MCF 10A (cell line): Measurements from ENCODE around the gene APBA2. TPM values are rescaled to one million over a fixed set of nuclear protein-coding genes. Genes with fewer than 3 reads are reported as not detected.

Experiments used
- BruUV-seq: library from RNA; stranded (reverse); fragments of 400-500 nt; replicated peaks from 2 replicates; lab custom pipeline; 2021; lab: Mats Ljungman, UMichigan
- CTCF ChIA-PET: fragments of 300-600 bp; sonication (Branson Sonifier 250); formaldehyde crosslinking; extraction: SDS; loops from one replicate; lab custom pipeline; 2021; ENCODE audit warnings: antibody characterized with exemption, inconsistent platforms; lab: Yijun Ruan, JAX
- POLR2A ChIA-PET: fragments of 300-600, 350-650 bp; sonication (Branson Sonifier 250); formaldehyde crosslinking; extraction: SDS; loops from one replicate; lab custom pipeline; 2020; ENCODE audit warnings: antibody characterized with exemption, inconsistent platforms; lab: Yijun Ruan, JAX
- DNase-seq: peaks from one replicate; pipeline ENCODE4 v3.0.0-alpha.2; 2018; ENCODE audit not compliant: unreplicated experiment
- H3K27ac Mint-ChIP-seq: one replicate; pipeline ENCODE4 v1.8.0; 2022; ENCODE audit warnings: mild to moderate bottlenecking, low read depth, mixed read lengths; ENCODE audit not compliant: unreplicated experiment
- H3K27me3 Mint-ChIP-seq: one replicate; pipeline ENCODE4 v1.8.0; 2022; ENCODE audit warnings: mixed read lengths; ENCODE audit not compliant: insufficient read depth, unreplicated experiment
- H3K36me3 Mint-ChIP-seq: one replicate; pipeline ENCODE4 v1.8.0; 2022; ENCODE audit warnings: mild to moderate bottlenecking, moderate library complexity, mixed read lengths; ENCODE audit not compliant: insufficient read depth, unreplicated experiment
- H3K4me1 Mint-ChIP-seq: one replicate; pipeline ENCODE4 v1.8.0; 2022; ENCODE audit warnings: mixed read lengths; ENCODE audit not compliant: insufficient read depth, unreplicated experiment
- H3K4me3 Mint-ChIP-seq: one replicate; pipeline ENCODE4 v1.8.0; 2022; ENCODE audit warnings: mild to moderate bottlenecking, moderate library complexity, mixed read lengths; ENCODE audit not compliant: unreplicated experiment
- H3K9me3 Mint-ChIP-seq: one replicate; pipeline ENCODE4 v1.8.0; 2022; ENCODE audit warnings: mixed read lengths; ENCODE audit not compliant: unreplicated experiment
- CTCF ChIP-seq: fragments of 200-600 bp; IDR thresholded peaks from one replicate; pipeline ENCODE4 v1.8.0; 2022; ENCODE audit warnings: antibody characterized with exemption, mild to moderate bottlenecking; ENCODE audit not compliant: unreplicated experiment
- intact Hi-C: fragments of 100-400 bp; cut with micrococcal nuclease; formaldehyde crosslinking; loops from 2 replicates; pipeline ENCODE4 v1.14.1; 2022
- total RNA-seq: library from RNA; stranded (reverse); gene quantifications from 2 replicates; pipeline ENCODE4 v1.2.3, GENCODE V29; 2022

Gene APBA2
- total RNA-seq, 1 experiment from 2014 or later: not detected

- H3K9me3 Mint-ChIP-seq: no peaks in the 10 kb centered on the region
- no peak overlapping the region for H3K4me3 Mint-ChIP-seq
- H3K27me3 Mint-ChIP-seq: peaks cover 30% of the 10 kb centered on the region
- ChIA-PET CTCF (no interaction called here), POLR2A (no interaction called here)
- H3K36me3 Mint-ChIP-seq: no peaks in the 10 kb centered on the region
- intact Hi-C loops: no loop called here
- H3K4me1 Mint-ChIP-seq: no peaks in the 10 kb centered on the region
- TF ChIP-seq CTCF: no peak
- no peak overlapping the region for H3K27ac Mint-ChIP-seq
- no TSS peak for BruUV-seq
- DNase-seq: no peak
Measured at GRCh38 chr15:28932361-28932760, 46.6 kb downstream of the APBA2 start.

DNA sequence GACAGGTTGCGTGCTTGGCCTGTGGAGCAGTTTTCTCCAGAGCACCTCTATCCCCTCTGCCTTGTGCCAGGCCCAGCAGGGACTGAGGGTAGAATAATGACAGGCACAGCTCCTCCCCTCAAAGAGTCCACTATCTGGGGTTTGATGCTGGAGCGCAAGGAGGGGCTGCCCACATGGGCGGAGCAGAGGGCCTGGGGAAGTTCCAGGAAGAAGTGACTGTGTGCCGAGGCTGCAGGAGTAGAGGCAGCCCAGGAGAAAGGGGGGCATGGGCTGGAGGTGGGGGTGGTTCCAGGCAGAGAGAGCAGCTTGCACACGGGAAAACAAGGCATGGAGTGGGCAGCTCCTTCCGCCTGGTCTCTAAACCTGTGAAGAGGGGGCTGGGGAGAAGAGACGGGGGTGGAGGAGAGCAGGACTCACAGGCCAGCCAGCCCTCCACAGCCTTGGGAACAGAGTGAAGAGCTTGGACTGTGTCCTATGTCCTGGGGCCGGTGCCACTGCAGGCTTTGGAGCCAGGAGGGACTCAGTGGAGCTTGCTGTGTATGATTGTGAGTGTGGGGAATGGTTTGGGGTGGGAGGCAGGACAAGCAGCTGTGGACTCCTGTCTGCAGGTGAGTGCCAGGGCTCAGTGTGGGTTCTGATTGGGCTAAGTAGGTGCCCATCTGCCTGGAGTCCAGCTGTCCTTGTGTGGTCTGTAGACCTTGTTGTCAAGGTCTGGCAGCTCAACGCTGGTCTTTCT lies 48.1 kb downstream of the APBA2 start:
- TF ChIP-seq CTCF: no peak
- BruUV-seq: no TSS peak
- Mint-ChIP-seq H3K4me1 (no peaks in the 10 kb centered on the region), H3K27ac (no peak overlapping the region), H3K36me3 (no peaks in the 10 kb centered on the region), H3K9me3 (no peaks in the 10 kb centered on the region), H3K27me3 (peaks cover 16% of the 10 kb centered on the region), H3K4me3 (no peak overlapping the region)
- POLR2A ChIA-PET: no interaction called here
- intact Hi-C loops: no loop called here
- DNase-seq: no peak
- CTCF ChIA-PET: no interaction called here

- Mint-ChIP-seq H3K36me3 (no peaks in the 10 kb centered on the region), H3K27ac (no peak overlapping the region), H3K9me3 (no peaks in the 10 kb centered on the region), H3K27me3 (peaks cover 16% of the 10 kb centered on the region), H3K4me1 (no peaks in the 10 kb centered on the region), H3K4me3 (no peak overlapping the region)
- no peak for DNase-seq
- CTCF ChIA-PET: no interaction called here
- intact Hi-C loops: no loop called here
- no TSS peak for BruUV-seq
- POLR2A ChIA-PET: no interaction called here
- no peak for TF ChIP-seq CTCF
Measured at GRCh38 chr15:28934645-28935044, 48.9 kb downstream of the APBA2 start.

DNA sequence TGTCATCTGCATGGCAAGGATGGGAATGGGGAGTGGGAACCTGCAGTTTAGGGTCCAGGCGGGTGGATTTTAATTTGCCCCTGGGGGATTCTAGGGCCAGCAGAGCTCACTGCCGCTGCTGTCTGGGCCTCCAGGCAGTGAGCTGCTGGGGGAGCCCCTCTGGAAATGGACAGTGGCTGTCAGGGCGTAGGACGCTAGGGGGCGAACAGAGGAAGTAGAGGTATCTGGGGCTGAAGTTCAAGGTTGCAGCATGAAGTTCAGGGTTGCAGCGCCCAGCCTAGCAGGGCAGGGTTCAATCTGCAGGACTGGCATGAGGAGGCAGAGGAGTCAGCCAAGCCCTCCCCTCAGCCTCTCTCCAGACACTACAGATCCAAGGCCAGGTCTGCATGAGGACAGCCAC lies 49.5 kb downstream of the APBA2 start:
- H3K4me1 Mint-ChIP-seq: no peaks in the 10 kb centered on the region
- TF ChIP-seq CTCF: peak; percentile 14
- no peak overlapping the region for H3K4me3 Mint-ChIP-seq
- no peak for DNase-seq
- POLR2A ChIA-PET: no interaction called here
- CTCF ChIA-PET: no interaction called here
- H3K36me3 Mint-ChIP-seq: no peaks in the 10 kb centered on the region
- no peak overlapping the region for H3K27ac Mint-ChIP-seq
- intact Hi-C loops: no loop called here
- no TSS peak for BruUV-seq
- no peaks in the 10 kb centered on the region for H3K9me3 Mint-ChIP-seq
- H3K27me3 Mint-ChIP-seq: peaks cover 16% of the 10 kb centered on the region
